ENCODE data around the gene FYB2. TPM values are rescaled to one million over a fixed set of nuclear protein-coding genes. Genes with fewer than 3 reads are reported as not detected.

Gene FYB2
- total and polyA plus RNA-seq, 10 of the 15 experiments (the other 5 are each of a cell fraction or from before 2014, with no cell fraction given), result 0.04 to 0.16 (median 0.05) TPM; not detected in 4

DNA sequence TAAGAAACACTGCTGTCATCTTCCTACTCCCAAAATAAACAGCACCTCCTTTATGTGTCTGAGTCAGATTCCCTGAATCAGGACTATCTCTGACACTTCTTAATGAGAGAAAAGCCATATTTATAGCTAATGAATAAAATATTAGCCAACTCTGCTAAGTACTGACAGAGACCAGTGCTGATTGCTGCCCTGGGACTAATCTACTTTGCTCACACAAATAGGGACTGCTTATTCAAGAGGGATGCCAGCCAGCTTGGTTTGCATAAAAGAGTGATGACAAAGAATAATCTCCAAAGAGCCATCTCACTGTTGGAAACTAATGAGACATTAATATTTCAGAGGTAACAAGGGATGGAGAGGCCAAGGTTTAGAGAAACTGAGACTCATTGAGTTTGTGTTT, 36.4 kb downstream of the FYB2 start:
- no peak overlapping the region for H2AFZ ChIP-seq (ENCODE audit: control insufficient read depth, low read depth, low read length)
- ChIA-PET SMC1A (ENCODE audit: uncharacterized antibody, unreplicated experiment) (interaction anchor here (1.4 kb wide), 1 partner anchor 10 kb away, joined by 3 read pairs; no protein-coding TSS in a partner anchor), POLR2A (no interaction called here), RAD21 (ENCODE audit: unreplicated experiment) (no interaction called here), CTCF (no interaction called here)
- no peak overlapping the region for H3K4me2 ChIP-seq (ENCODE audit: control insufficient read depth, insufficient read depth)
- H3K27ac ChIP-seq (ENCODE audit: control insufficient read depth, insufficient read depth), result no peak overlapping the region
- no peak for TF ChIP-seq BACH1 (IDR thresholded peaks at IDR 0.05; ENCODE audit: borderline replicate concordance)
- no peak for TF ChIP-seq MYB (IDR thresholded peaks at IDR 0.05; ENCODE audit: borderline replicate concordance, low read depth, low read length)
- TF ChIP-seq NFYB (IDR thresholded peaks at IDR 0.05; ENCODE audit: insufficient read depth, low read depth, low read length), result no peak
- TF ChIP-seq RUNX3 (IDR thresholded peaks at IDR 0.05; ENCODE audit: low read length), result no peak
- TF ChIP-seq, protein P1, sequence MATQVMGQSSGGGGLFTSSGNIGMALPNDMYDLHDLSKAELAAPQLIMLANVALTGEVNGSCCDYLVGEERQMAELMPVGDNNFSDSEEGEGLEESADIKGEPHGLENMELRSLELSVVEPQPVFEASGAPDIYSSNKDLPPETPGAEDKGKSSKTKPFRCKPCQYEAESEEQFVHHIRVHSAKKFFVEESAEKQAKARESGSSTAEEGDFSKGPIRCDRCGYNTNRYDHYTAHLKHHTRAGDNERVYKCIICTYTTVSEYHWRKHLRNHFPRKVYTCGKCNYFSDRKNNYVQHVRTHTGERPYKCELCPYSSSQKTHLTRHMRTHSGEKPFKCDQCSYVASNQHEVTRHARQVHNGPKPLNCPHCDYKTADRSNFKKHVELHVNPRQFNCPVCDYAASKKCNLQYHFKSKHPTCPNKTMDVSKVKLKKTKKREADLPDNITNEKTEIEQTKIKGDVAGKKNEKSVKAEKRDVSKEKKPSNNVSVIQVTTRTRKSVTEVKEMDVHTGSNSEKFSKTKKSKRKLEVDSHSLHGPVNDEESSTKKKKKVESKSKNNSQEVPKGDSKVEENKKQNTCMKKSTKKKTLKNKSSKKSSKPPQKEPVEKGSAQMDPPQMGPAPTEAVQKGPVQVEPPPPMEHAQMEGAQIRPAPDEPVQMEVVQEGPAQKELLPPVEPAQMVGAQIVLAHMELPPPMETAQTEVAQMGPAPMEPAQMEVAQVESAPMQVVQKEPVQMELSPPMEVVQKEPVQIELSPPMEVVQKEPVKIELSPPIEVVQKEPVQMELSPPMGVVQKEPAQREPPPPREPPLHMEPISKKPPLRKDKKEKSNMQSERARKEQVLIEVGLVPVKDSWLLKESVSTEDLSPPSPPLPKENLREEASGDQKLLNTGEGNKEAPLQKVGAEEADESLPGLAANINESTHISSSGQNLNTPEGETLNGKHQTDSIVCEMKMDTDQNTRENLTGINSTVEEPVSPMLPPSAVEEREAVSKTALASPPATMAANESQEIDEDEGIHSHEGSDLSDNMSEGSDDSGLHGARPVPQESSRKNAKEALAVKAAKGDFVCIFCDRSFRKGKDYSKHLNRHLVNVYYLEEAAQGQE (IDR thresholded peaks at IDR 0.05; ENCODE audit: low read depth, low read length), result no peak
- no peak for TF ChIP-seq FOXK2 (IDR thresholded peaks at IDR 0.05)
- TF ChIP-seq NBN (IDR thresholded peaks at IDR 0.05), result no peak
- no peak for TF ChIP-seq PAX8 (IDR thresholded peaks at IDR 0.05)
- no peak for TF ChIP-seq PAX5 (IDR thresholded peaks at IDR 0.05; ENCODE audit: borderline replicate concordance, low read depth, low read length)
- TF ChIP-seq ZNF207 (IDR thresholded peaks at IDR 0.05; ENCODE audit: borderline replicate concordance), result no peak
- no peak for TF ChIP-seq SMC3 (IDR thresholded peaks at IDR 0.05; ENCODE audit: borderline replicate concordance, low read length)
- TF ChIP-seq ZSCAN29 (IDR thresholded peaks at IDR 0.05), result no peak
- TF ChIP-seq, protein P2, sequence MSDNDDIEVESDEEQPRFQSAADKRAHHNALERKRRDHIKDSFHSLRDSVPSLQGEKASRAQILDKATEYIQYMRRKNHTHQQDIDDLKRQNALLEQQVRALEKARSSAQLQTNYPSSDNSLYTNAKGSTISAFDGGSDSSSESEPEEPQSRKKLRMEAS (IDR thresholded peaks at IDR 0.05; ENCODE audit: low read depth, low read length), result no peak
- no peak for TF ChIP-seq SIX5 (IDR thresholded peaks at IDR 0.05; ENCODE audit: low read depth, low read length, severe bottlenecking)
- no peak for TF ChIP-seq SPI1 (IDR thresholded peaks at IDR 0.05; ENCODE audit: borderline replicate concordance, insufficient read depth, low read depth, low read length)
- TF ChIP-seq NFXL1 (IDR thresholded peaks at IDR 0.05; ENCODE audit: borderline replicate concordance), result no peak
- FAIRE-seq, result no peak
- H3K79me2 ChIP-seq (ENCODE audit: control insufficient read depth, insufficient read depth, low read length), result no peaks in the 10 kb centered on the region
- H3K36me3 ChIP-seq (ENCODE audit: control insufficient read depth in 2 of 2, insufficient read depth in 2 of 2, low read length in 1 of 2), result no peaks in the 10 kb centered on the region
- no peak for ATAC-seq
- H4K20me1 ChIP-seq (ENCODE audit: control insufficient read depth, insufficient read depth), result no peaks in the 10 kb centered on the region
- H3K4me3 ChIP-seq, result no peak overlapping the region
- no TSS peak for BruUV-seq (replicated peaks)
- no peak overlapping the region for H3K9ac ChIP-seq (ENCODE audit: control insufficient read depth, insufficient read depth, low read length)
- H3K27me3 ChIP-seq (replicated peaks in 1 of 2; ENCODE audit: control insufficient read depth in 2 of 2, insufficient read depth in 2 of 2, low read length in 1 of 2), result no peaks in the 10 kb centered on the region
- H3K4me1 ChIP-seq (ENCODE audit: control insufficient read depth, insufficient read depth, low read length), result no peaks in the 10 kb centered on the region
- in situ Hi-C loops (cut with MboI) (no loop called here), intact Hi-C loops (cut with micrococcal nuclease; ENCODE audit: unreplicated experiment) (no loop called here)
- no peaks in the 10 kb centered on the region for H3K9me3 ChIP-seq (replicated peaks; ENCODE audit: control insufficient read depth, insufficient read depth, low read length)
- no peak for DNase-seq (ENCODE audit: low read depth, low spot score)

Measured in GM12878 (cell line).